ENCODE results near the gene UNCX. TPM values are rescaled to one million over a fixed set of nuclear protein-coding genes. Genes with fewer than 3 reads are reported as not detected.

Gene UNCX
- total and polyA plus RNA-seq, 2 of the 4 experiments (the other 2 are of a cell fraction): not detected

DNA sequence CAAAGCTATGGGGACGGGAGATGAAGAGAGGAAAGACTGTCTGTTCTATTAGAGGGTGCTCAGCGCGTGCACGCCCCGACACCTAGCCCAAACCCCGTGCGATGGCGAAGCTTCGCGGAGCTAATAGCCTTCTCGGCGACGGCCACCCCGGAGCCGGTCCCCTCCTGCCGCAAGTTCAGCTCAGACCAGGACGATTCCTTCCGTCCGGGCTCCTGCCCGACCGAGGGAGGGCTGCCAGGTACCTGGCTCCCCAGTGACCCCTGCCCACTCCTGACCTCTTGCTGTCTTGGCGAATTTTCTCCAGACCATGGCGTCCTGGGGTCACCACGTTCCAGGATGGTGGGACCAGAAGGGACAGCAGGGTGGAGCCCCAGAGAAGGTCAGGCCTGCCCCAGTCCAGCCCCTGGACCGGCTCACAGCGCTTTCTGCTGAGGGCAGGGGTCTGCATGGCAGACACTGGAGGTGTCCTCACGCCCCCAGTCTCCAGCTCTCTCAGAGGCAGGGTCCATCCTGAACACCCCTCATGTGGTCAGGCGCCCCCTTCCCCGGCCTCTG is 36.7 kb downstream of the UNCX start:
- CTCF ChIA-PET: no interaction called here
- dilution Hi-C loops (cut with HindIII; ENCODE audit: low sequenced_read_pairs, unreplicated experiment): no loop called here

More for the DNA sequence above, 36.7 kb downstream of the UNCX start:
- Histone ChIP-seq H2BK15ac (ENCODE audit: low read depth, low read length) (no peak overlapping the region), H3K23ac (ENCODE audit: low read depth, low read length) (no peak overlapping the region), H3K9me1 (ENCODE audit: insufficient read depth, low read length) (no peaks in the 10 kb centered on the region), H3K27me3 (ENCODE audit: control insufficient read depth, insufficient read depth, low read length) (peaks cover 48% of the 10 kb centered on the region), H4K8ac (ENCODE audit: low read depth in 2 of 2, low read length in 2 of 2) (no peak overlapping the region), H4K20me1 (ENCODE audit: insufficient read depth, low read length) (no peaks in the 10 kb centered on the region), H3K4me1 (ENCODE audit: control insufficient read depth, insufficient read depth, low read length) (no peaks in the 10 kb centered on the region), H2AK5ac (ENCODE audit: low read depth, low read length) (no peak overlapping the region), H3K4ac (ENCODE audit: low read depth, low read length) (no peak overlapping the region), H2BK120ac (ENCODE audit: low read depth, low read length) (no peak overlapping the region), H3K56ac (ENCODE audit: extremely low read depth, insufficient read depth, low read length) (no peak overlapping the region), H2BK20ac (ENCODE audit: low read depth, low read length) (no peak overlapping the region), H4K5ac (ENCODE audit: low read depth, low read length) (no peak overlapping the region), H3K9me3 (ENCODE audit: control insufficient read depth, insufficient read depth, low read length) (peaks cover 3% of the 10 kb centered on the region; the same call in 1 of the 2 replicates), H3K36me3 (ENCODE audit: control insufficient read depth, insufficient read depth, low read length) (no peaks in the 10 kb centered on the region), H3K9ac (ENCODE audit: low read depth, low read length) (no peak overlapping the region), H3K4me2 (ENCODE audit: low read depth, low read length) (no peak overlapping the region), H3K18ac (ENCODE audit: low read depth, low read length) (no peak overlapping the region), H2AFZ (replicated peaks; ENCODE audit: low read length, poor library complexity) (no peak overlapping the region), H3K14ac (replicated peaks; ENCODE audit: low read depth, low read length) (no peak overlapping the region), H3K27ac (ENCODE audit: insufficient read depth, low read length) (no peak overlapping the region), H4K91ac (ENCODE audit: insufficient read depth, low read depth, low read length) (no peak overlapping the region), H3K79me1 (ENCODE audit: low read depth in 1 of 2, low read length in 2 of 2) (no peaks in the 10 kb centered on the region), H2BK5ac (ENCODE audit: low read depth, low read length, poor library complexity, severe bottlenecking) (no peak overlapping the region), H3K4me3 (ENCODE audit: insufficient read depth, low read depth, low read length) (no peak overlapping the region), H2AK9ac (replicated peaks; ENCODE audit: low read depth, low read length, poor library complexity) (no peak overlapping the region)
- no peak for ATAC-seq (ENCODE audit: low read depth)
- WGBS, 2 experiments (ENCODE audit: extremely low coverage in 2 of 2, insufficient read length in 1 of 2): 53% methylated on average over 24 of the region's 29 CpGs; no CpG with 5 or more reads in 1 of the 2 experiments
- POLR2A ChIA-PET (ENCODE audit: unreplicated experiment): no interaction called here
- intact Hi-C loops (cut with micrococcal nuclease): no loop called here
- no peak for DNase-seq
- in situ Hi-C loops (cut with MboI; ENCODE audit: low sequenced_read_pairs): no loop called here
- TF ChIP-seq SMC3 (IDR thresholded peaks at IDR 0.05; ENCODE audit: low read depth, low read length): no peak
- no peak for TF ChIP-seq FOS (IDR thresholded peaks at IDR 0.05; ENCODE audit: low read depth, low read length)
- TF ChIP-seq NFE2L2 (IDR thresholded peaks at IDR 0.05; ENCODE audit: low read depth, low read length): no peak
- no peak for TF ChIP-seq MAFK (IDR thresholded peaks at IDR 0.05; ENCODE audit: low read depth, low read length)
- no peak for TF ChIP-seq CHD1 (IDR thresholded peaks at IDR 0.05; ENCODE audit: low read depth, low read length)
- no peak for TF ChIP-seq RAD21 (IDR thresholded peaks at IDR 0.05; ENCODE audit: low read length)
- no peak for TF ChIP-seq USF2 (IDR thresholded peaks at IDR 0.05; ENCODE audit: low read depth, low read length)
- no peak for TF ChIP-seq RFX5 (IDR thresholded peaks at IDR 0.05; ENCODE audit: low read depth, low read length)
- TF ChIP-seq, protein P1, sequence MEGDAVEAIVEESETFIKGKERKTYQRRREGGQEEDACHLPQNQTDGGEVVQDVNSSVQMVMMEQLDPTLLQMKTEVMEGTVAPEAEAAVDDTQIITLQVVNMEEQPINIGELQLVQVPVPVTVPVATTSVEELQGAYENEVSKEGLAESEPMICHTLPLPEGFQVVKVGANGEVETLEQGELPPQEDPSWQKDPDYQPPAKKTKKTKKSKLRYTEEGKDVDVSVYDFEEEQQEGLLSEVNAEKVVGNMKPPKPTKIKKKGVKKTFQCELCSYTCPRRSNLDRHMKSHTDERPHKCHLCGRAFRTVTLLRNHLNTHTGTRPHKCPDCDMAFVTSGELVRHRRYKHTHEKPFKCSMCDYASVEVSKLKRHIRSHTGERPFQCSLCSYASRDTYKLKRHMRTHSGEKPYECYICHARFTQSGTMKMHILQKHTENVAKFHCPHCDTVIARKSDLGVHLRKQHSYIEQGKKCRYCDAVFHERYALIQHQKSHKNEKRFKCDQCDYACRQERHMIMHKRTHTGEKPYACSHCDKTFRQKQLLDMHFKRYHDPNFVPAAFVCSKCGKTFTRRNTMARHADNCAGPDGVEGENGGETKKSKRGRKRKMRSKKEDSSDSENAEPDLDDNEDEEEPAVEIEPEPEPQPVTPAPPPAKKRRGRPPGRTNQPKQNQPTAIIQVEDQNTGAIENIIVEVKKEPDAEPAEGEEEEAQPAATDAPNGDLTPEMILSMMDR (conservative IDR thresholded peaks at IDR 0.05; ENCODE audit: low read depth, low read length): no peak
- TF ChIP-seq, protein P2, sequence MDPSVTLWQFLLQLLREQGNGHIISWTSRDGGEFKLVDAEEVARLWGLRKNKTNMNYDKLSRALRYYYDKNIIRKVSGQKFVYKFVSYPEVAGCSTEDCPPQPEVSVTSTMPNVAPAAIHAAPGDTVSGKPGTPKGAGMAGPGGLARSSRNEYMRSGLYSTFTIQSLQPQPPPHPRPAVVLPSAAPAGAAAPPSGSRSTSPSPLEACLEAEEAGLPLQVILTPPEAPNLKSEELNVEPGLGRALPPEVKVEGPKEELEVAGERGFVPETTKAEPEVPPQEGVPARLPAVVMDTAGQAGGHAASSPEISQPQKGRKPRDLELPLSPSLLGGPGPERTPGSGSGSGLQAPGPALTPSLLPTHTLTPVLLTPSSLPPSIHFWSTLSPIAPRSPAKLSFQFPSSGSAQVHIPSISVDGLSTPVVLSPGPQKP (IDR thresholded peaks at IDR 0.05; ENCODE audit: borderline replicate concordance, low read depth, low read length): no peak
- TF ChIP-seq CEBPB (IDR thresholded peaks at IDR 0.05; ENCODE audit: low read depth, low read length): no peak
- TF ChIP-seq MXI1 (IDR thresholded peaks at IDR 0.05; ENCODE audit: borderline replicate concordance, low read depth, low read length): no peak
- TF ChIP-seq POLR2A (IDR thresholded peaks at IDR 0.05; ENCODE audit: low read depth, low read length): no peak
- no peak for TF ChIP-seq MAZ (IDR thresholded peaks at IDR 0.05; ENCODE audit: borderline replicate concordance, low read depth, low read length)
- TF ChIP-seq RCOR1 (IDR thresholded peaks at IDR 0.05; ENCODE audit: insufficient replicate concordance, low read length): no peak
- TF ChIP-seq BHLHE40 (IDR thresholded peaks at IDR 0.05; ENCODE audit: low read depth, low read length): no peak
- BruUV-seq (replicated peaks): no TSS peak

Measured in IMR-90 (cell line).